GM12878 (cell line): ENCODE results near the gene OR6N1. TPM values are rescaled to one million over a fixed set of nuclear protein-coding genes. Genes with fewer than 3 reads are reported as not detected.
A peak's percentile ranks its signal among the peaks of the same experiment; 100 is the strongest.

Experiments used
- ATAC-seq: fragments of 200-7000 bp; cut with Tn5 transposase; 3 replicates; pipeline ENCODE4 v1.9.1; 2020; ENCODE audit warnings: mild to moderate bottlenecking, moderate library complexity
- BruUV-seq: library from RNA; stranded (reverse); fragments of 400-500 nt; replicated peaks from 2 replicates; lab custom pipeline; 2021; lab: Mats Ljungman, UMichigan
- CTCF ChIA-PET: fragments of 300-600 bp; sonication (Branson Sonifier 250); formaldehyde crosslinking; extraction: SDS; loops from one replicate; lab custom pipeline; 2021; ENCODE audit warnings: inconsistent platforms; lab: Yijun Ruan, JAX
- POLR2A ChIA-PET: fragments of 350-600 bp; formaldehyde crosslinking; extraction: SDS; loops from one replicate; lab custom pipeline; 2021; ENCODE audit warnings: inconsistent platforms; lab: Charles Lee
- RAD21 ChIA-PET: fragments of 300-600 bp; sonication (Branson Sonifier 250); formaldehyde crosslinking; loops from one replicate; lab custom pipeline; 2023; ENCODE audit warnings: antibody characterized with exemption; ENCODE audit not compliant: unreplicated experiment; lab: Charles Lee
- SMC1A ChIA-PET: fragments of 300-600 bp; sonication (Branson Sonifier 250); formaldehyde crosslinking; loops from one replicate; lab custom pipeline; 2023; ENCODE audit not compliant: unreplicated experiment, uncharacterized antibody; lab: Charles Lee
- DNase-seq: peaks from one replicate; pipeline ENCODE4 v3.0.0-alpha.2; 2011; ENCODE audit warnings: low read depth, low spot score
- FAIRE-seq: peaks from 3 replicates; lab custom pipeline; 2011; peaks lifted over from hg19 to GRCh38; lab: Jason Lieb, UNC
- H2AFZ ChIP-seq: 2 replicates; pipeline ENCODE4 v1.6.0; 2011; ENCODE audit warnings: low read depth, low read length, control low read depth; ENCODE audit not compliant: control insufficient read depth
- H3K27ac ChIP-seq: 2 replicates; pipeline ENCODE4 v1.5.1; 2011; ENCODE audit warnings: control low read depth; ENCODE audit not compliant: control insufficient read depth, insufficient read depth
- H3K27me3 ChIP-seq, 2 experiments: replicated peaks in 1 of 2; 2 replicates each; pipeline versions ENCODE4 v1.6.0 to v1.6.1; 2011; ENCODE audit warnings: low read length in 1 of 2; ENCODE audit not compliant: control insufficient read depth in 2 of 2, insufficient read depth in 2 of 2
- H3K36me3 ChIP-seq, 2 experiments: 2 replicates each; pipeline ENCODE4 v1.5.1; 2011; ENCODE audit warnings: low read length in 1 of 2; ENCODE audit not compliant: control insufficient read depth in 2 of 2, insufficient read depth in 2 of 2
- H3K4me1 ChIP-seq: 2 replicates; pipeline ENCODE4 v1.6.1; 2011; ENCODE audit warnings: mild to moderate bottlenecking, low read length, moderate library complexity, mixed read lengths; ENCODE audit not compliant: control insufficient read depth, insufficient read depth
- H3K4me2 ChIP-seq: 2 replicates; pipeline ENCODE4 v1.6.0; 2011; ENCODE audit warnings: control low read depth; ENCODE audit not compliant: control insufficient read depth, insufficient read depth
- H3K4me3 ChIP-seq: fragments of 200-600 bp; sonication (generic); 2 replicates; pipeline ENCODE4 v1.5.1; 2016
- H3K79me2 ChIP-seq: 2 replicates; pipeline ENCODE4 v1.6.0; 2011; ENCODE audit warnings: low read length; ENCODE audit not compliant: control insufficient read depth, insufficient read depth
- H3K9ac ChIP-seq: 2 replicates; pipeline ENCODE4 v1.8.0; 2011; ENCODE audit warnings: low read length, control low read depth, mixed read lengths; ENCODE audit not compliant: control insufficient read depth, insufficient read depth
- H3K9me3 ChIP-seq: replicated peaks from 3 replicates; pipeline ENCODE4 v1.5.1; 2011; ENCODE audit warnings: mild to moderate bottlenecking, low read length; ENCODE audit not compliant: control insufficient read depth, insufficient read depth
- H4K20me1 ChIP-seq: 2 replicates; pipeline ENCODE4 v1.6.0; 2011; ENCODE audit not compliant: control insufficient read depth, insufficient read depth
- BCL11A ChIP-seq: IDR thresholded peaks from 2 replicates; pipeline ENCODE4 v1.6.1; 2011; ENCODE audit warnings: low read depth, low read length
- BCLAF1 ChIP-seq: fragments of 450-650 bp; IDR thresholded peaks from 2 replicates; pipeline ENCODE4 v1.6.1; 2017; ENCODE audit warnings: antibody characterized with exemption, mild to moderate bottlenecking, moderate library complexity
- ELK1 ChIP-seq: IDR thresholded peaks from 2 replicates; pipeline ENCODE4 v1.6.1; 2012; ENCODE audit warnings: low read depth, low read length, improper control_type of control experiment
- EP300 ChIP-seq, 2 experiments: fragments of 150-350 bp in 1 of 2; IDR thresholded peaks; 2 replicates each; pipeline ENCODE4 v1.6.1; 2011 to 2012; ENCODE audit warnings: low read depth in 2 of 2, low read length in 2 of 2, borderline replicate concordance in 1 of 2, improper control_type of control experiment in 1 of 2, inconsistent platforms in 1 of 2; ENCODE audit not compliant: control insufficient read depth in 1 of 2
- ETV6 ChIP-seq, 2 experiments: fragments of 450-650 bp in 1 of 2; IDR thresholded peaks in 1 of 2; conservative IDR thresholded peaks in 1 of 2; 2 replicates each; pipeline ENCODE4 v1.6.1; 2014; ENCODE audit warnings: antibody characterized with exemption in 1 of 2, borderline replicate concordance in 1 of 2, low read depth in 1 of 2, mild to moderate bottlenecking in 1 of 2, moderate library complexity in 1 of 2
- FOXK2 ChIP-seq: fragments of 450-650 bp; IDR thresholded peaks from 2 replicates; pipeline ENCODE4 v1.6.1; 2017; ENCODE audit warnings: mild to moderate bottlenecking, moderate library complexity
- HCFC1 ChIP-seq: fragments of 150-350 bp; IDR thresholded peaks from 2 replicates; pipeline ENCODE4 v1.6.1; 2014; ENCODE audit warnings: low read length
- KDM1A ChIP-seq: fragments of 200-600 bp; sonication (generic); IDR thresholded peaks from 2 replicates; pipeline ENCODE4 v1.6.1; 2016; ENCODE audit warnings: borderline replicate concordance
- MXI1 ChIP-seq: fragments of 150-350 bp; IDR thresholded peaks from 2 replicates; pipeline ENCODE4 v1.6.1; 2011; ENCODE audit warnings: low read depth, mild to moderate bottlenecking, inconsistent platforms, low read length, improper control_type of control experiment
- NFXL1 ChIP-seq: fragments of 450-650 bp; IDR thresholded peaks from 2 replicates; pipeline ENCODE4 v1.6.1; 2017; ENCODE audit warnings: antibody characterized with exemption, mild to moderate bottlenecking, borderline replicate concordance
- POLR2AphosphoS2 ChIP-seq: IDR thresholded peaks from 2 replicates; pipeline ENCODE4 v1.6.1; 2011; ENCODE audit warnings: low read depth, mild to moderate bottlenecking, low read length, improper control_type of control experiment, moderate library complexity
- POU2F2 ChIP-seq: IDR thresholded peaks from 3 replicates; pipeline ENCODE4 v1.6.1; 2011; ENCODE audit warnings: low read depth, mild to moderate bottlenecking, low read length, borderline replicate concordance
- RBBP5 ChIP-seq: fragments of 200-600 bp; sonication (generic); conservative IDR thresholded peaks from 2 replicates; pipeline ENCODE4 v1.6.1; 2016
- RELB ChIP-seq: fragments of 450-650 bp; IDR thresholded peaks from 2 replicates; pipeline ENCODE4 v1.6.1; 2017; ENCODE audit warnings: low read depth, mild to moderate bottlenecking, moderate library complexity
- RUNX3 ChIP-seq: IDR thresholded peaks from 2 replicates; pipeline ENCODE4 v1.6.1; 2012; ENCODE audit warnings: low read length, inconsistent platforms
- SRF ChIP-seq, 2 experiments: IDR thresholded peaks; 2 replicates each; pipeline ENCODE4 v1.6.1; 2011; ENCODE audit warnings: low read depth in 2 of 2, low read length in 2 of 2, mild to moderate bottlenecking in 1 of 2, moderate library complexity in 1 of 2
- SUZ12 ChIP-seq: fragments of 200-600 bp; sonication (generic); IDR thresholded peaks from one replicate; pipeline ENCODE4 v1.6.1; 2018; ENCODE audit warnings: antibody characterized with exemption, mild to moderate bottlenecking; ENCODE audit not compliant: unreplicated experiment
- TBL1XR1 ChIP-seq: IDR thresholded peaks from 2 replicates; pipeline ENCODE4 v1.6.1; 2012; ENCODE audit warnings: low read depth, low read length, improper control_type of control experiment
- WGBS: methylation state at CpG from one replicate; pipeline ENCODE4 v1.1.6; 2016; ENCODE audit warnings: low lambda C conversion rate; ENCODE audit not compliant: insufficient replicate concordance, insufficient coverage; ENCODE audit errors: missing lambda C conversion rate; 5-methylcytosine and 5-hydroxymethylcytosine counted together
- in situ Hi-C: fragments of 300-500 bp; cut with MboI; formaldehyde crosslinking; loops from 9 replicates; pipeline ENCODE4 v1.14.3; 2018; ENCODE audit warnings: mixed read lengths
- intact Hi-C: fragments of 100-400 bp; cut with micrococcal nuclease; formaldehyde crosslinking; loops from one replicate; pipeline ENCODE4 v1.14.2; 2022; ENCODE audit not compliant: unreplicated experiment
- polyA plus RNA-seq, 11 experiments: library from polyadenylated mRNA; depleted of rRNA in 4 of 11; unstranded in 6 of 11; stranded (reverse) in 5 of 11; fragments of >200 nt; fragmentation: Nextera tagmentation in 4 of 11; fragmentation: Illumina TruSeq in 1 of 11; extraction: Ambion mirVana in 4 of 11; extraction: Trizol in 1 of 11; gene quantifications; 1 replicate in 1 of 11; 2 replicates in 10 of 11; pipeline versions ENCODE4 v1.2.1 to v1.2.3, GENCODE V29; 2011 to 2016; ENCODE audit warnings: inconsistent platforms in 2 of 11, missing spikeins in 2 of 11, low read depth in 1 of 11
- total RNA-seq, 4 experiments: library from RNA; depleted of rRNA in 3 of 4; stranded (reverse); fragments of >200 nt in 3 of 4; fragmentation: Illumina TruSeq in 1 of 4; extraction: Trizol in 1 of 4; gene quantifications; 2 replicates each; pipeline versions ENCODE4 v1.2.1 to v1.2.3, GENCODE V29; 2013 to 2021

OR6N1 gene
- total and polyA plus RNA-seq, 10 of the 15 experiments (the other 5 are each of a cell fraction or from before 2014, with no cell fraction given) = not detected

GRCh38 chr1:158716335-158716734, 55.7 kb downstream of the OR6N1 start:
- ChIA-PET CTCF (no interaction called here), POLR2A (no interaction called here), SMC1A (no interaction called here), RAD21 (no interaction called here)
- FAIRE-seq (no peak), DNase-seq (peak; percentile 8), ATAC-seq (peak; percentile 94)
- H3K27me3 ChIP-seq = no peaks in the 10 kb centered on the region
- no peak overlapping the region for H3K27ac ChIP-seq
- H3K36me3 ChIP-seq = no peaks in the 10 kb centered on the region
- no peaks in the 10 kb centered on the region for H3K4me1 ChIP-seq
- H3K4me2 ChIP-seq = no peak overlapping the region
- no peaks in the 10 kb centered on the region for H3K9me3 ChIP-seq
- H4K20me1 ChIP-seq = no peaks in the 10 kb centered on the region
- in situ Hi-C loops (no loop called here), intact Hi-C loops (no loop called here)
- H3K9ac ChIP-seq = no peak overlapping the region
- no peak overlapping the region for H2AFZ ChIP-seq
- no peaks in the 10 kb centered on the region for H3K79me2 ChIP-seq
- WGBS = 0% methylated on average over 1 of the region's 1 CpG
- H3K4me3 ChIP-seq = no peak overlapping the region
- no TSS peak for BruUV-seq
- no peak for TF ChIP-seq RBBP5
- TF ChIP-seq BCL11A = peak; percentile 22; the same call in 1 of the 2 replicates
- no peak for TF ChIP-seq SUZ12
- no peak for TF ChIP-seq MXI1
- TF ChIP-seq POU2F2 = no peak
- 0 out of 2 replicates have a peak, but pooled peaks have one; percentile 33 for TF ChIP-seq RELB
- no peak for TF ChIP-seq SRF (IDR thresholded peaks at IDR 0.05; ENCODE audit: low read depth in 2 of 2, low read length in 2 of 2)
- TF ChIP-seq TBL1XR1 = no peak
- no peak for TF ChIP-seq ELK1
- TF ChIP-seq KDM1A = no peak
- no peak for TF ChIP-seq NFXL1
- peak; percentile 86 for TF ChIP-seq RUNX3
- TF ChIP-seq BCLAF1 = no peak
- TF ChIP-seq FOXK2 = no peak
- 0 out of 4 replicates have a peak, but pooled peaks of 1 of the 2 experiments have one; percentile 38 for TF ChIP-seq EP300 (IDR thresholded peaks at IDR 0.05; ENCODE audit: borderline replicate concordance in 1 of 2, control insufficient read depth in 1 of 2, low read depth in 2 of 2, low read length in 2 of 2)
- no peak for TF ChIP-seq POLR2AphosphoS2
- no peak for TF ChIP-seq HCFC1
- TF ChIP-seq ETV6 (conservative IDR thresholded peaks at IDR 0.05 in 1 of 2, IDR thresholded peaks at IDR 0.05 in 1 of 2; ENCODE audit: borderline replicate concordance in 1 of 2, low read depth in 1 of 2) = no peak
